Epithelial cell of esophagus (primary cell): ENCODE data around the gene NBAS.

Experiments
- DNase-seq: peaks from one replicate; pipeline ENCODE4 v3.0.0; 2010; ENCODE audit warnings: low read depth
- H3K4me3 ChIP-seq: 2 replicates; pipeline ENCODE4 v1.5.1; 2011; ENCODE audit warnings: mild to moderate bottlenecking, low read length, control low read depth
- TF ChIP-seq, protein P1 (sequence below): IDR thresholded peaks from 2 replicates; pipeline ENCODE4 v1.5.1; 2011; ENCODE audit warnings: low read depth, mild to moderate bottlenecking, low read length, control low read depth, inconsistent platforms; ENCODE audit not compliant: insufficient read depth; ENCODE audit errors: missing control alignments

Gene NBAS

DNA sequence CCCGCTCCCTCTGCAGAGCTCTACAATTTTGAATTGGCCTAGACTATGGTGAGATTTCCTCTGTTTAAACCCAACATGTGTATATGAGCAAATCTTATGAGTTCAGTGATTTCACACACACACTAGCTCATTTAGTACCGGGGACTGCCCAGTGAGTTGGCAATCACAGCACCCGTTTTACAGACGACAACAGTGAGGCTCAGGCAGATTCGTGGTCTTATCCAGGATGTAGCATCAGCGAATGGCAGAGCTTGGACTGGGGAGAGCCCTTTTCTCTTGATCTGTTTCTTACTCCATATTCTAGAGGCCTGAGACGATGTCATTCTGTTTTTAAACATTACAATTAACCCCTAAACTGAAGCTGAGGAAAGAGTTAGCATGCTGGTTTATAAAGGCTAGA, 419.9 kb downstream of the NBAS start:
- DNase-seq = no peak
- H3K4me3 ChIP-seq = no peak overlapping the region
- TF ChIP-seq, protein P1, sequence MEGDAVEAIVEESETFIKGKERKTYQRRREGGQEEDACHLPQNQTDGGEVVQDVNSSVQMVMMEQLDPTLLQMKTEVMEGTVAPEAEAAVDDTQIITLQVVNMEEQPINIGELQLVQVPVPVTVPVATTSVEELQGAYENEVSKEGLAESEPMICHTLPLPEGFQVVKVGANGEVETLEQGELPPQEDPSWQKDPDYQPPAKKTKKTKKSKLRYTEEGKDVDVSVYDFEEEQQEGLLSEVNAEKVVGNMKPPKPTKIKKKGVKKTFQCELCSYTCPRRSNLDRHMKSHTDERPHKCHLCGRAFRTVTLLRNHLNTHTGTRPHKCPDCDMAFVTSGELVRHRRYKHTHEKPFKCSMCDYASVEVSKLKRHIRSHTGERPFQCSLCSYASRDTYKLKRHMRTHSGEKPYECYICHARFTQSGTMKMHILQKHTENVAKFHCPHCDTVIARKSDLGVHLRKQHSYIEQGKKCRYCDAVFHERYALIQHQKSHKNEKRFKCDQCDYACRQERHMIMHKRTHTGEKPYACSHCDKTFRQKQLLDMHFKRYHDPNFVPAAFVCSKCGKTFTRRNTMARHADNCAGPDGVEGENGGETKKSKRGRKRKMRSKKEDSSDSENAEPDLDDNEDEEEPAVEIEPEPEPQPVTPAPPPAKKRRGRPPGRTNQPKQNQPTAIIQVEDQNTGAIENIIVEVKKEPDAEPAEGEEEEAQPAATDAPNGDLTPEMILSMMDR = no peak

GRCh38 chr2:15136639-15137038, 424.5 kb downstream of the NBAS start:
- TF ChIP-seq, protein P1 = no peak
- no peak overlapping the region for H3K4me3 ChIP-seq
- no peak for DNase-seq

- TF ChIP-seq, protein P1 = no peak
- DNase-seq = peak; percentile 34
- no peak overlapping the region for H3K4me3 ChIP-seq
Measured at GRCh38 chr2:15134957-15135356, 426.2 kb downstream of the NBAS start.

DNA sequence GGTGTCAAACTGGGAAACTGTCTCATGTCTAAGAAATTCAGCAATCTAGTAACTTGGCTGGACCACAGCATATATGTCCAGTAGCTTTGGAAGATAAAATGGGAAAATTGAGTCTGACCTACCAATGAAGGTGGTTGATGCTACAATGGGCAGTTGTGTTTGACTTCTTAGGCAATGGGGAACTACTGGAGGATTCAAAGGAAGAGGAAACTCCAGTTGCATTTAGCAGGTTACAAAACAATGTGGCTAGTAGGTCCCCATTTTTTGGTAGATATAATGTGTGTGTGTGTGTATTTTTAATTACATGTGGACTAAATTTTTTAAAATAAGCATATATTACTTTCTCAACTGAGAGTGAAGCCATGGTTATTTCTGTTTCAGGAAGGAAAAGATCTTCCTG, 427.7 kb downstream of the NBAS start:
- DNase-seq = no peak
- no peak overlapping the region for H3K4me3 ChIP-seq
- TF ChIP-seq, protein P1 = no peak

DNA sequence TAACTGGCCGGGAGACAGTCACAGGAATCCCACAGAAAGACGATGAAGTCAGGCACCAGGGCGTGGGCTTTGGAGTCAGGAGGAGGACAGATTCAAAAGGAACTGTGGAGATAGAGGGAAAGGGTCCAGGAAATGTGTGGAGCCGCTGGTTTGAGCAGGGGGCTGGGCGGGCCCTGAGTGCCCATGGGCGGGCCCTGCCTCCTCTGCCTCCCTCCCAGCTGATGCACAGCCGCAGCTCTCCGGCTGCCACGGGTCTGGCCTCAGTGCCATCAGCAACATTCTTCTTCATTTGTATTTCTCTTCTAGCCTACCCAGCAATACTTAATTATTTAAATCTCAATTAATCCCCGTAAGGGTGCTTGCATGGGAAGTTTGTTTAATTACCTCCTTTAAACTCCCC, 432.3 kb downstream of the NBAS start:
- no peak for DNase-seq
- TF ChIP-seq, protein P1 = no peak

DNA sequence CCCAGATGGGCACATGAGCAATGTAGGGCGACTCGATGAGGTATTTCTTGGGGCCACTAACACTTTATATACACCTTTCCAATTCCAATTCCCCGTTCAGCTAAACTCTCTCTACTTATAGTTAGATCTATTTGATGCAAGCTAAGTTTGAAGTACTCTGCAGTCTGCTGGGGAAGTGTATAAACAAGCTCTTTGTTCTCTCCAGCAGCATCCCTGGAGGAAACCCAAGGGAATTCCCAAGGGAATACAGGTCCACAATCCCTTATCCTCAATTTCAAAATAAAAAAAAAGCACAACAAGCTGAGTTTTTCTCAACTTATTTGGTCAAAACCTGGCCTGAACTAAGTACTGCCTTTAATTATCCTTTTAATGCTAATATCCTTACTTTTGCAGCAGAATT, 433.3 kb downstream of the NBAS start:
- DNase-seq = no peak

More for the DNA sequence above, 432.3 kb downstream of the NBAS start:
- H3K4me3 ChIP-seq = no peak overlapping the region

DNA sequence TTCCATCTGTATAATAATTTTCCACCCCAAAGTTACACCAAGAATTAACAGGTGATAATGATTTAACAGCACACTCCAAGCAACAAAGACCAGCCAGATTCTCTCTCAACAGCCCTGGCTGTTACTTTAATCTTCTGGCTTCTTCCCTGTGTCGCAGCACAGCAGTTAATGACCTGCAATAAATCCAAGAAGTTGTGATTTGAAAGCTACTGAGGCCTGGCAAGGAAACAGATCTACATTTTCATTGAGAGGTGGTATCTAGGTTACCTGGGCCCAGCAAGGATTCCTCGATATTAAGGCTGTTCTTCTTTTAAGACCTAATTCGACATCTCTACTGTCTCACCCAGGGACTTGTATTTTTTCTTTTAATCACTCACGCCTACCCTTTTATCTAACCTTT, 433.8 kb downstream of the NBAS start:
- H3K4me3 ChIP-seq = no peak overlapping the region
- TF ChIP-seq, protein P1 = no peak
- DNase-seq = no peak

More for the DNA sequence above, 433.3 kb downstream of the NBAS start:
- TF ChIP-seq, protein P1 = no peak
- no peak overlapping the region for H3K4me3 ChIP-seq
